Measurements from ENCODE around the gene SLC25A42. TPM values are rescaled to one million over a fixed set of nuclear protein-coding genes. Genes with fewer than 3 reads are reported as not detected.

Gene SLC25A42
- total and polyA plus RNA-seq, 10 donors = 9.7 to 25.3 (median 16.6) TPM

- Histone ChIP-seq H3K27ac (no peak overlapping the region), H3K4me1 (peaks cover 0 to 23% (median 15%) of the 10 kb centered on the region in 6 donors), H3K27me3 (replicated peaks in 1 of 7) (no peaks in the 10 kb centered on the region), H3K36me3 (peaks cover 0 to 61% (median 33%) of the 10 kb centered on the region in 6 donors), H3K9me3 (no peaks in the 10 kb centered on the region), H3K4me3 (no peak overlapping the region)
- no peak for DNase-seq
- TF ChIP-seq, protein P1, sequence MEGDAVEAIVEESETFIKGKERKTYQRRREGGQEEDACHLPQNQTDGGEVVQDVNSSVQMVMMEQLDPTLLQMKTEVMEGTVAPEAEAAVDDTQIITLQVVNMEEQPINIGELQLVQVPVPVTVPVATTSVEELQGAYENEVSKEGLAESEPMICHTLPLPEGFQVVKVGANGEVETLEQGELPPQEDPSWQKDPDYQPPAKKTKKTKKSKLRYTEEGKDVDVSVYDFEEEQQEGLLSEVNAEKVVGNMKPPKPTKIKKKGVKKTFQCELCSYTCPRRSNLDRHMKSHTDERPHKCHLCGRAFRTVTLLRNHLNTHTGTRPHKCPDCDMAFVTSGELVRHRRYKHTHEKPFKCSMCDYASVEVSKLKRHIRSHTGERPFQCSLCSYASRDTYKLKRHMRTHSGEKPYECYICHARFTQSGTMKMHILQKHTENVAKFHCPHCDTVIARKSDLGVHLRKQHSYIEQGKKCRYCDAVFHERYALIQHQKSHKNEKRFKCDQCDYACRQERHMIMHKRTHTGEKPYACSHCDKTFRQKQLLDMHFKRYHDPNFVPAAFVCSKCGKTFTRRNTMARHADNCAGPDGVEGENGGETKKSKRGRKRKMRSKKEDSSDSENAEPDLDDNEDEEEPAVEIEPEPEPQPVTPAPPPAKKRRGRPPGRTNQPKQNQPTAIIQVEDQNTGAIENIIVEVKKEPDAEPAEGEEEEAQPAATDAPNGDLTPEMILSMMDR (IDR thresholded peaks at IDR 0.05 in 8 of 11, conservative IDR thresholded peaks at IDR 0.05 in 3 of 11) = no peak
- TF ChIP-seq POLR2A (IDR thresholded peaks at IDR 0.05) (no peak), POLR2AphosphoS5 (IDR thresholded peaks at IDR 0.05) (no peak)
- 81 to 95% (median 92%) methylated on average over 6 of the region's 6 CpGs for WGBS, 5 donors
- intact Hi-C loops (cut with DNase I; ENCODE audit: low total_unique reads) = no loop called here
These were observed 20.3 kb upstream of the SLC25A42 start for GRCh38 chr19:19043481-19043880.

DNA sequence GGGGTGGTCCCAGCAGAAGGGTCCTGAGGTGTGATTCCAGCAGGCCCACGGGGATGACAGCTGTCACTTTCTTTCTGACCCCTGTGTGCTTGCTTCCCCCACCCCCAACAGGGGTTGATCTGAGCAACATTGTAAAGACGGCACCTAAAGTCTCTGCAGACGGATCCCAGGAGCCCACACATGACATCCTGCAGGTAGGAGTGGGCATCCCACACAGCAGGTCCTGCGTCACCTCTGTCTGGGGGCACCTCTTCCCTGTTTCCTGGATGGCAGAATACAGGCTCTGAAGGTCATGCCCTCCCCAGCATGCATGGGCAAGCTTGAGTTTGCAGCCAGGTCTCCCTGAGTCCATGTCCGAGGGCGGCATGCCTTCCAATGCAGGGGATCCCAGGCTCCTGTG lies 19.9 kb upstream of the SLC25A42 start:
- 85 to 100% (median 93%) methylated on average over 2 to 6 of the region's 6 CpGs for WGBS, 5 donors
- Histone ChIP-seq H3K4me3 (no peak overlapping the region), H3K36me3 (peaks cover 0 to 62% (median 34%) of the 10 kb centered on the region in 6 donors), H3K9me3 (no peaks in the 10 kb centered on the region), H3K4me1 (peaks cover 0 to 23% (median 15%) of the 10 kb centered on the region in 6 donors), H3K27me3 (replicated peaks in 1 of 7) (no peaks in the 10 kb centered on the region), H3K27ac (no peak overlapping the region)
- intact Hi-C loops (cut with DNase I; ENCODE audit: low total_unique reads) = no loop called here
- TF ChIP-seq POLR2A (IDR thresholded peaks at IDR 0.05) = no peak
- TF ChIP-seq POLR2AphosphoS5 (IDR thresholded peaks at IDR 0.05) = no peak
- TF ChIP-seq, protein P1 (IDR thresholded peaks at IDR 0.05 in 8 of 11, conservative IDR thresholded peaks at IDR 0.05 in 3 of 11) = no peak
- DNase-seq = no peak

DNA sequence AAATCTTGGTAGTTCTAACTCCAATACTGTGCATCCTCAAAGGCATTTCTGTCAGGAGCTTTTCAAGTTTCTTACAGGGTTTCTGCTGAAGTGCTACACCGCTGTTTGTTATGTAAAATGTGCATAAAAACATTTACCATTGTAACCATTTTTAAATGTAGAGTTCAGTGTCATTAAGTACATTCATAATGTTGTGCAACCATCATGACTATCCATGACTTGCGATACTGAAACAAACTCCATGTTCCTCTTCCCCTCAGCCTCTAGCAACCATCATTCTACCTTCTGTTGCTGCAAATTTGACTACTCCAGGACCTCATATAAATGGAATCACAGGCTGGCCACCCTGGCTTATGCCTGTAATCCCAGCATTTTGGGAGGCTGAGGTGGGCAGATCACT lies 14.4 kb upstream of the SLC25A42 start:
- Histone ChIP-seq H3K27ac (no peak overlapping the region), H3K36me3 (peaks cover 0 to 96% (median 56%) of the 10 kb centered on the region in 6 donors), H3K9me3 (no peaks in the 10 kb centered on the region), H3K4me1 (no peaks in the 10 kb centered on the region), H3K4me3 (no peak overlapping the region), H3K27me3 (replicated peaks in 1 of 7) (no peaks in the 10 kb centered on the region)
- intact Hi-C loops (cut with DNase I; ENCODE audit: low total_unique reads) = no loop called here
- DNase-seq = no peak
- 80 to 97% (median 83%) methylated on average over 2 of the region's 2 CpGs for WGBS, 5 donors
- TF ChIP-seq POLR2A (IDR thresholded peaks at IDR 0.05) = no peak

DNA sequence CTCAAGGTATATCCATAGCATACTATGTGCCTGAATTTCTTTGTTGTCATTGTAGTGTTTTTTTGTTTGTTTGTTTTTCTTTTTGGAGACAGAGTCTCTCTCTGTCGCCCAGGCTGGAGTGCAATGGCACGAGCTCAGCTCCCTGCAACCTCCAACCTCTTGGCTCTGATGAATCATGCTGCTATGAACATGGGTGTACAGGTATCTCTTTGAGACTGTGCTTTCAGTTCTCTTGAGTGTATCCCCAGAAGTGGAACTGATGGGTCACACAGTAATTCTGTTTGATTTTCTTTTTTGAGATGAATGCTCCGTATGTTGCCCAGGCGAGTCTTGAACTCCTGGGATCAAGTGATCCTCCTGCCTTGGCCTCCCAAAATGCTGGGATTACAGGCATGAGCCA lies 13.7 kb upstream of the SLC25A42 start:
- TF ChIP-seq, protein P1 (IDR thresholded peaks at IDR 0.05 in 8 of 11, conservative IDR thresholded peaks at IDR 0.05 in 3 of 11) = no peak
- TF ChIP-seq POLR2AphosphoS5 (IDR thresholded peaks at IDR 0.05) (no peak), POLR2A (IDR thresholded peaks at IDR 0.05) (no peak)
- intact Hi-C loops (cut with DNase I; ENCODE audit: low total_unique reads) = no loop called here

GRCh38 chr19:19050731-19051130 lies 13.1 kb upstream of the SLC25A42 start:
- no peak overlapping the region for H3K27ac ChIP-seq
- peaks cover 0 to 96% (median 61%) of the 10 kb centered on the region in 6 donors for H3K36me3 ChIP-seq
- no peaks in the 10 kb centered on the region for H3K9me3 ChIP-seq
- intact Hi-C loops (cut with DNase I; ENCODE audit: low total_unique reads) = no loop called here
- no peak overlapping the region for H3K4me3 ChIP-seq
- H3K27me3 ChIP-seq (replicated peaks in 1 of 7) = no peaks in the 10 kb centered on the region
- no peak for TF ChIP-seq POLR2A (IDR thresholded peaks at IDR 0.05)
- no peaks in the 10 kb centered on the region for H3K4me1 ChIP-seq
- no peak for DNase-seq
- WGBS, 5 donors = 90 to 94% (median 93%) methylated on average over 2 of the region's 2 CpGs

More for the DNA sequence above, 13.7 kb upstream of the SLC25A42 start:
- Histone ChIP-seq H3K36me3 (peaks cover 0 to 96% (median 56%) of the 10 kb centered on the region in 6 donors), H3K4me1 (no peaks in the 10 kb centered on the region), H3K27ac (no peak overlapping the region), H3K9me3 (no peaks in the 10 kb centered on the region), H3K4me3 (no peak overlapping the region), H3K27me3 (replicated peaks in 1 of 7) (no peaks in the 10 kb centered on the region)
- WGBS, 5 donors = 91 to 97% (median 96%) methylated on average over 4 of the region's 4 CpGs
- no peak for DNase-seq
